ENCODE results near the gene MYCN.
"Not testable (repeated sequence)": the region's sequence is repeated elsewhere in the genome, so short reads cannot be mapped to it uniquely, and the experiment has no call there.

- TF ChIP-seq POLR2AphosphoS5 (IDR thresholded peaks at IDR 0.05; ENCODE audit: borderline replicate concordance, low read depth, low read length); EZH2 (IDR thresholded peaks at IDR 0.05); FOXP2 (optimal IDR thresholded peaks at IDR 0.05; ENCODE audit: control extremely low read depth, extremely low read length, insufficient read depth): not testable (repeated sequence)
These were observed 24.8 kb upstream of the MYCN start for GRCh38 chr2:15915546-15915945.

Data from SK-N-MC (cell line).